Ishikawa (cell line): Measurements from ENCODE around the gene MRPL49.

ENCODE experiments used
- CEBPB ChIP-seq: IDR thresholded peaks from 2 replicates; pipeline ENCODE4 v1.6.1; 2012
- CREB1 ChIP-seq: IDR thresholded peaks from 2 replicates; pipeline ENCODE4 v1.6.1; 2012; ENCODE audit warnings: low read depth
- EGR1 ChIP-seq: IDR thresholded peaks from 2 replicates; pipeline ENCODE4 v1.6.1; 2012
- EP300 ChIP-seq: IDR thresholded peaks from 2 replicates; pipeline ENCODE4 v1.6.1; 2012; ENCODE audit warnings: borderline replicate concordance
- FOXM1 ChIP-seq: IDR thresholded peaks from 2 replicates; pipeline ENCODE4 v1.6.1; 2012; ENCODE audit warnings: low read depth, borderline replicate concordance
- NFIC ChIP-seq: IDR thresholded peaks from 2 replicates; pipeline ENCODE4 v1.6.1; 2012
- RAD21 ChIP-seq: IDR thresholded peaks from 2 replicates; pipeline ENCODE4 v1.6.1; 2012; ENCODE audit warnings: low read depth
- REST ChIP-seq: IDR thresholded peaks from 2 replicates; pipeline ENCODE4 v1.6.1; 2012; ENCODE audit warnings: low read depth, mild to moderate bottlenecking
- TAF1 ChIP-seq: IDR thresholded peaks from 2 replicates; pipeline ENCODE4 v1.6.1; 2012; ENCODE audit warnings: low read depth, mild to moderate bottlenecking
- TCF12 ChIP-seq: IDR thresholded peaks from 2 replicates; pipeline ENCODE4 v1.6.1; 2012; ENCODE audit warnings: low read depth
- TEAD4 ChIP-seq: IDR thresholded peaks from 2 replicates; pipeline ENCODE4 v1.6.1; 2012
- USF1 ChIP-seq: IDR thresholded peaks from 2 replicates; pipeline ENCODE4 v1.6.1; 2012
- YY1 ChIP-seq: IDR thresholded peaks from 2 replicates; pipeline ENCODE4 v1.6.1; 2012; ENCODE audit warnings: low read depth
- ZBTB7A ChIP-seq: IDR thresholded peaks from 2 replicates; pipeline ENCODE4 v1.6.1; 2012; ENCODE audit warnings: low read depth
- TF ChIP-seq, protein P1 (sequence below): IDR thresholded peaks from 2 replicates; pipeline ENCODE4 v1.6.1; 2012

MRPL49 gene

GRCh38 chr11:65086809-65087208 lies 35.3 kb upstream of the MRPL49 start:
- no peak for TF ChIP-seq REST
- TF ChIP-seq, protein P1, sequence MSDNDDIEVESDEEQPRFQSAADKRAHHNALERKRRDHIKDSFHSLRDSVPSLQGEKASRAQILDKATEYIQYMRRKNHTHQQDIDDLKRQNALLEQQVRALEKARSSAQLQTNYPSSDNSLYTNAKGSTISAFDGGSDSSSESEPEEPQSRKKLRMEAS: no peak

DNA sequence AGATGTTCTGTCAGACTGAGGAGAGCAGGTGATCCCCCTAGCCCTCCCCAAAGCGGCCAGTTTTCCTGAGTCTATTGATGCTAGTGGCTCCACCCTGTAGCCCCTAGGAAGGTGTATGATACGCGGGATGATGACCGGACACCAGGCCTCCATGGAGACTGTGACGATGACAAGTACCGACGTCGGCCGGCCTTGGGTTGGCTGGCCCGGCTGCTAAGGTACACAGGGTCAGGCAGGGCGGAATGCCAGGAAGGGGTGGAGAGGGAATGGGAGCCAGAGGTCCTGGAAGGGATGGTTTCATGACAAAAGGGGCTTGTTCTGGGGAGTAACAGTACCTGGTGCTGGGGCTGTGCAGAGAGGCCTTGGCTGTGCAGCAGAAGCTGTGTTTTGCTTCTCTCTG lies 34.9 kb upstream of the MRPL49 start:
- no peak for TF ChIP-seq FOXM1
- TF ChIP-seq RAD21: no peak
- TF ChIP-seq, protein P1: no peak
- TF ChIP-seq TCF12: no peak
- no peak for TF ChIP-seq REST
- TF ChIP-seq TAF1: no peak
- TF ChIP-seq TEAD4: no peak

DNA sequence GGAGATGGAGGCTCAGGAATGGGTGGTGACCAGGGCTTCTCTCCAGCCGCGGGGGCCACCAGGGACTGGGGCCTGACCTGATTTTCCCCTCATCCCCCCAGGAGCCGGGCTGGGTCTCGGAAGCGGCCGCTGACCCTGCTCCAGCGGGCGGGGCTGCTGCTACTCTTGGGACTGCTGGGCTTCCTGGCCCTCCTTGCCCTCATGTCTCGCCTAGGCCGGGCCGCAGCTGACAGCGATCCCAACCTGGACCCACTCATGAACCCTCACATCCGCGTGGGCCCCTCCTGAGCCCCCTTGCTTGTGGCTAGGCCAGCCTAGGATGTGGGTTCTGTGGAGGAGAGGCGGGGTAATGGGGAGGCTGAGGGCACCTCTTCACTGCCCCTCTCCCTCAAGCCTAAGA lies 34.3 kb upstream of the MRPL49 start:
- TF ChIP-seq CEBPB (no peak), USF1 (no peak), TCF12 (no peak), EGR1 (no peak), TEAD4 (no peak), TAF1 (no peak), EP300 (no peak), RAD21 (no peak), FOXM1 (no peak), ZBTB7A (no peak), REST (no peak)
- TF ChIP-seq, protein P1: no peak

DNA sequence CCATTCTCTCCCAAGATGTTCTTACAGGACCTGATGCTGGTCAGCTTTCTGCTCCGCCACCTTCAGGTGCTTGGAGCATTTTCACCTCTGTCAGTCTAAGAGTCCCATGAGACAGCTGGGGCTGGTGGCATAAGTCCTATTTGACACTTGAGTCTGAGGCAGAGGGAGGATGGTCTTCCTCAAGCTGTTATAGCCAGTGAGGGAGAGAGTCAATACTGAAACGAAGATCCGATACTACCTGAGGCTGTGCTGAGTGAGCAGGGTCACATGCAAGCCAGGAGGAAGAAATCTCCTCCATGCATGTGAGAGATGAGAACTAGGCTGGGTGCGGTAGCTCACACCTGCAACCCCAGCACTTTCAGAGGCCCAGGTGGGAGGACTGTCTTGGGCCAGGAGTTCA lies 32.5 kb upstream of the MRPL49 start:
- TF ChIP-seq ZBTB7A (no peak), TCF12 (no peak), EP300 (no peak), CEBPB (no peak), USF1 (no peak), YY1 (no peak), RAD21 (no peak), EGR1 (no peak), TAF1 (no peak), FOXM1 (no peak), TEAD4 (no peak), CREB1 (no peak), NFIC (no peak)

- TF ChIP-seq YY1: no peak
- no peak for TF ChIP-seq EP300
- no peak for TF ChIP-seq NFIC
- TF ChIP-seq CEBPB: no peak
- TF ChIP-seq CREB1: no peak
- TF ChIP-seq TCF12: no peak
- TF ChIP-seq USF1: no peak
- TF ChIP-seq EGR1: no peak
These were observed 31.5 kb upstream of the MRPL49 start for GRCh38 chr11:65090628-65091027.
